Vagina (tissue), 2 donors: ENCODE measurements around the gene RNF11. TPM values are rescaled to one million over a fixed set of nuclear protein-coding genes. Genes with fewer than 3 reads are reported as not detected.

Experiments
- DNase-seq, 2 donors: peaks; one replicate each; pipeline ENCODE4 v3.0.0-alpha.2; 2017; ENCODE audit errors: extremely low spot score in 2 of 2
- H3K27ac ChIP-seq: fragments of 200-600 bp; sonication (generic); one replicate; pipeline ENCODE4 v1.5.1; 2019
- H3K27me3 ChIP-seq: fragments of 200-600 bp; sonication (generic); one replicate; pipeline ENCODE4 v1.5.1; 2019
- H3K36me3 ChIP-seq, 2 donors: fragments of 200-600 bp; sonication (generic); one replicate each; pipeline ENCODE4 v1.5.1; 2017 to 2019
- H3K4me1 ChIP-seq: fragments of 200-600 bp; sonication (generic); one replicate; pipeline ENCODE4 v1.5.1; 2019
- H3K4me3 ChIP-seq, 2 donors: fragments of 200-600 bp; sonication (generic); 1 replicate in 1 of 2; 2 replicates in 1 of 2; pipeline ENCODE4 v1.5.1; 2016 to 2019
- H3K9me3 ChIP-seq: fragments of 200-600 bp; sonication (generic); one replicate; pipeline ENCODE4 v1.5.1; 2019
- POLR2A ChIP-seq, 2 donors: fragments of 450-650 bp; IDR thresholded peaks; one replicate each; pipeline ENCODE4 v1.6.1; 2017; ENCODE audit warnings: antibody characterized with exemption in 2 of 2, mild to moderate bottlenecking in 2 of 2, moderate library complexity in 2 of 2
- POLR2AphosphoS5 ChIP-seq, 2 donors: sonication (generic); formaldehyde crosslinking; IDR thresholded peaks; one replicate each; pipeline ENCODE4 v1.9.0; 2017; ENCODE audit warnings: antibody characterized with exemption in 2 of 2, mild to moderate bottlenecking in 2 of 2, low read depth in 1 of 2; ENCODE audit not compliant: insufficient read depth in 1 of 2
- intact Hi-C: fragments of 100-400 bp; cut with DNase I; formaldehyde crosslinking; loops from one replicate; pipeline ENCODE4 v1.15.1; 2023
- total RNA-seq: library from RNA; depleted of rRNA; stranded (reverse); fragments of >200 nt; gene quantifications from one replicate; pipeline ENCODE4 v1.2.3, GENCODE V29; 2016
- TF ChIP-seq, protein P1 (sequence below), 3 experiments: fragments of 450-650 bp in 2 of 3; fragments of 200-600 bp in 1 of 3; sonication (generic) in 1 of 3; IDR thresholded peaks; one replicate each; pipeline ENCODE4 v1.5.1; 2017 to 2019; ENCODE audit warnings: antibody characterized with exemption in 3 of 3, mild to moderate bottlenecking in 2 of 3, moderate library complexity in 2 of 3

The RNF11 gene
- total RNA-seq, 1 donor from 2014 or later = 73.9 TPM

DNA sequence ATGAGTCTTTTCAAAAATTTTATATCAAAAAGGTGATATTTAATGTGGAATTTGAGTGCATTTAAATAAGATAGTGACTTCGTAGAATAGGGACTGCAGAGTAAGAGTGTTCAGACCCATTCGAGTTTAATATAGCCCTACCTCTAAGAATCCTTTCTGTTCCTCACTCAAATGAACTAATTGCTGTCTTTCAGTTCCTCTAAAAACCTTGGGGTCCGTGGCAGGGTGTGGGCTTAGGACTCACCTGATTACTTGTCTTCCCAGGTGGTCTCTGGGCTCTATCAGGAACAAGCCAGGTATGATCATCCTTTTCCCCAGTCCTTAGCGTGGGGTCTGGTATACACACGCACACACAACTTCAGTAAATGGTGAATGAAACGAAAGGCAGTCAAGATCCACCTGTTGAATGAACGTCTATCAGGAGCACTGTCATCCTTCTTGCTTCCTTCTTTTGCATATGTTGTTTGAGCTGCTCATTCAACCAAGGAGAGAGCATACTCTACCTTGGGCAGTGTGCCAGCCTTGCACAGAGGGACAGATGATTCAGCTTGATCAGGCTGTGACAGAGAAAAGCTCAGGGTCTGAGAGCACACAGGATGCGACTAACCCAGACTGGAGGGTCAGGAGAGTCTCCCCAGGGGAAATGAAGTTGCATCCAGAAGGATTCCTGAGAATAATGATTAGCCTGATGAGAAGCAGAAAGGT, 1.2 kb upstream of the RNF11 start:
- intact Hi-C loops = no loop called here
- no peaks in the 10 kb centered on the region for H3K27me3 ChIP-seq
- H3K27ac ChIP-seq = peak overlapping the region; percentile 99
- no peak overlapping the region for H3K4me3 ChIP-seq
- peaks cover 34% of the 10 kb centered on the region for H3K4me1 ChIP-seq
- TF ChIP-seq POLR2A (IDR thresholded peaks at IDR 0.05) (no peak), POLR2AphosphoS5 (IDR thresholded peaks at IDR 0.05; ENCODE audit: insufficient read depth in 1 of 2, low read depth in 1 of 2) (no peak)
- TF ChIP-seq, protein P1, sequence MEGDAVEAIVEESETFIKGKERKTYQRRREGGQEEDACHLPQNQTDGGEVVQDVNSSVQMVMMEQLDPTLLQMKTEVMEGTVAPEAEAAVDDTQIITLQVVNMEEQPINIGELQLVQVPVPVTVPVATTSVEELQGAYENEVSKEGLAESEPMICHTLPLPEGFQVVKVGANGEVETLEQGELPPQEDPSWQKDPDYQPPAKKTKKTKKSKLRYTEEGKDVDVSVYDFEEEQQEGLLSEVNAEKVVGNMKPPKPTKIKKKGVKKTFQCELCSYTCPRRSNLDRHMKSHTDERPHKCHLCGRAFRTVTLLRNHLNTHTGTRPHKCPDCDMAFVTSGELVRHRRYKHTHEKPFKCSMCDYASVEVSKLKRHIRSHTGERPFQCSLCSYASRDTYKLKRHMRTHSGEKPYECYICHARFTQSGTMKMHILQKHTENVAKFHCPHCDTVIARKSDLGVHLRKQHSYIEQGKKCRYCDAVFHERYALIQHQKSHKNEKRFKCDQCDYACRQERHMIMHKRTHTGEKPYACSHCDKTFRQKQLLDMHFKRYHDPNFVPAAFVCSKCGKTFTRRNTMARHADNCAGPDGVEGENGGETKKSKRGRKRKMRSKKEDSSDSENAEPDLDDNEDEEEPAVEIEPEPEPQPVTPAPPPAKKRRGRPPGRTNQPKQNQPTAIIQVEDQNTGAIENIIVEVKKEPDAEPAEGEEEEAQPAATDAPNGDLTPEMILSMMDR (IDR thresholded peaks at IDR 0.05) = no peak
- H3K9me3 ChIP-seq = no peaks in the 10 kb centered on the region
- DNase-seq = peak in 1 of 2 donors; percentile 87
- H3K36me3 ChIP-seq = no peaks in the 10 kb centered on the region

DNA sequence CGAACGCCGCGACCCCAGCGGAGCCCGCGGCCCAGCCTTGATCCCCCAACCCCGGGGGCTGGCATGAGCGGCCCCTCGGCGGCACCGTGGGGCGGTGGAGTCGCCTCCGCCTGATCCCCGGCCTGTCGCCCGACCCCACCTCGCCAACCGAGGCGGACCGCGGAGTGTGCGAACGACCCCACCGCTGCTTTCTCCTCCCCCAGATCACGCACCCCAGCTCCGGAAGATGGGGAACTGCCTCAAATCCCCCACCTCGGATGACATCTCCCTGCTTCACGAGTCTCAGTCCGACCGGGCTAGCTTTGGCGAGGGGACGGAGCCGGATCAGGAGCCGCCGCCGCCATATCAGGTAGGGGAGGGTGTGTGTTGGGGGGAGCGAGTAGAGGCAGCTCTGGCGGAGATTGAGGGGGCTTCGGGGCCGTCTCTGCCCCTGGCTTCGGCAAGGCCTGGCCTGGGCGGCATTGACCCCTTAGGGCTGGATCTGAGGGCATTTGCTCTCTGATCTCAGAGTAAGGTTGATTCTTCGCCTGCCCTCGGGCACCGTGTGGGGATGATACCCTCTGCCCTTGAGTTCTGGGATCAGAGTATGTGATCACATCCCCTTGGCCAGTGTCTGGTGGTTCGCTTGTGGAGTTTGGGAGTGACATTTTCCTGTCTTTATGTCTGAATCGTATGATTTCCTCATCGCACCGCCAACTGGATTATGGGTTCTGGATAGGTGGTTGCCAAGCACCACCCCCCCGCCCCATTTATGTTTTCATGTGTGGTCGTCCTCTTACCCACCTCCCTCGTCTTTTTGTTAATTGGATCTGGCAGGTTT, 668 bp downstream of the RNF11 start:
- peak overlapping the region; percentile 92 to 97 for H3K4me3 ChIP-seq
- H3K9me3 ChIP-seq = no peaks in the 10 kb centered on the region
- DNase-seq = peak in 1 of 2 donors; percentile 86
- peak overlapping the region; percentile 99 for H3K27ac ChIP-seq
- peaks cover 53% of the 10 kb centered on the region for H3K4me1 ChIP-seq
- no peaks in the 10 kb centered on the region for H3K36me3 ChIP-seq
- TF ChIP-seq POLR2AphosphoS5 (IDR thresholded peaks at IDR 0.05; ENCODE audit: insufficient read depth in 1 of 2, low read depth in 1 of 2) = peak in 1 of 2 donors; percentile 12
- TF ChIP-seq, protein P1 (IDR thresholded peaks at IDR 0.05) = no peak
- H3K27me3 ChIP-seq = no peaks in the 10 kb centered on the region
- intact Hi-C loops = no loop called here

- H3K27me3 ChIP-seq = no peaks in the 10 kb centered on the region
- H3K4me1 ChIP-seq = peaks cover 60% of the 10 kb centered on the region
- H3K27ac ChIP-seq = peak overlapping the region; percentile 99
- H3K4me3 ChIP-seq = peak overlapping the region; percentile 92 to 97
- no peaks in the 10 kb centered on the region for H3K36me3 ChIP-seq
- TF ChIP-seq, protein P1 (IDR thresholded peaks at IDR 0.05) = no peak
- TF ChIP-seq POLR2AphosphoS5 (IDR thresholded peaks at IDR 0.05; ENCODE audit: insufficient read depth in 1 of 2, low read depth in 1 of 2) = no peak
- TF ChIP-seq POLR2A (IDR thresholded peaks at IDR 0.05) = no peak
- no peaks in the 10 kb centered on the region for H3K9me3 ChIP-seq
- DNase-seq = no peak
- intact Hi-C loops = no loop called here
These were observed 1.4 kb downstream of the RNF11 start for GRCh38 chr1:51237351-51238033.

- TF ChIP-seq, protein P1 (IDR thresholded peaks at IDR 0.05) = no peak
- peak overlapping the region; percentile 99 for H3K27ac ChIP-seq
- intact Hi-C loops = no loop called here
- peak overlapping the region; percentile 92 to 97 for H3K4me3 ChIP-seq
- H3K27me3 ChIP-seq = no peaks in the 10 kb centered on the region
- H3K4me1 ChIP-seq = peaks cover 65% of the 10 kb centered on the region
- H3K9me3 ChIP-seq = no peaks in the 10 kb centered on the region
- H3K36me3 ChIP-seq = no peaks in the 10 kb centered on the region
- DNase-seq = no peak
These were observed 1.9 kb downstream of the RNF11 start for GRCh38 chr1:51238034-51238403.
